ENCODE data around the gene PHACTR1. TPM values are rescaled to one million over a fixed set of nuclear protein-coding genes. Genes with fewer than 3 reads are reported as not detected.

PHACTR1 gene
- total RNA-seq, 2 experiments from 2014 or later = 0.11 TPM; not detected in 1

DNA sequence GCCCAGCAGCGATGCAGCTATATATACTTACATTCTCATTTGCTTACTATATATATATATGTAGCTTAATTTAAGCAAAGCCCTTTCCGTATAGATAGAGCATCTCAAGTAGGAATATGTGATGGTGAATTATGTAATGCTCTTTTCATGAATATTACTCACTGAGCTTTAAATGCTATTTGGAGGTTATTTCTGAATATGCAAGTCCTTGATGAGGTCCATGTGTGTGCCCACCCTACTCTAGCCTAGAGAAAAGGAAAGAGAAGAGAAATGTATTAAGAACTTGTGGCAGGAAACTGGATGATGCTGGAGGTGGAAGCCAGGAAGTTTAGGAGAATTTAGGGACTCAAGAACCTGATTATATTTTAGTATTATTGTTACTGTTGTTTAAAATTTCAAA, 63.2 kb downstream of the PHACTR1 start:
- intact Hi-C loops (cut with micrococcal nuclease) = no loop called here
- Mint-ChIP-seq H3K36me3 (ENCODE audit: low read depth) (no peaks in the 10 kb centered on the region), H3K27ac (no peak overlapping the region), H3K4me3 (no peak overlapping the region), H3K9me3 (no peaks in the 10 kb centered on the region), H3K4me1 (ENCODE audit: low read depth) (no peaks in the 10 kb centered on the region), H3K27me3 (peaks cover 6% of the 10 kb centered on the region)
- DNase-seq (no peak), ATAC-seq (no peak)
- TF ChIP-seq, protein P1, sequence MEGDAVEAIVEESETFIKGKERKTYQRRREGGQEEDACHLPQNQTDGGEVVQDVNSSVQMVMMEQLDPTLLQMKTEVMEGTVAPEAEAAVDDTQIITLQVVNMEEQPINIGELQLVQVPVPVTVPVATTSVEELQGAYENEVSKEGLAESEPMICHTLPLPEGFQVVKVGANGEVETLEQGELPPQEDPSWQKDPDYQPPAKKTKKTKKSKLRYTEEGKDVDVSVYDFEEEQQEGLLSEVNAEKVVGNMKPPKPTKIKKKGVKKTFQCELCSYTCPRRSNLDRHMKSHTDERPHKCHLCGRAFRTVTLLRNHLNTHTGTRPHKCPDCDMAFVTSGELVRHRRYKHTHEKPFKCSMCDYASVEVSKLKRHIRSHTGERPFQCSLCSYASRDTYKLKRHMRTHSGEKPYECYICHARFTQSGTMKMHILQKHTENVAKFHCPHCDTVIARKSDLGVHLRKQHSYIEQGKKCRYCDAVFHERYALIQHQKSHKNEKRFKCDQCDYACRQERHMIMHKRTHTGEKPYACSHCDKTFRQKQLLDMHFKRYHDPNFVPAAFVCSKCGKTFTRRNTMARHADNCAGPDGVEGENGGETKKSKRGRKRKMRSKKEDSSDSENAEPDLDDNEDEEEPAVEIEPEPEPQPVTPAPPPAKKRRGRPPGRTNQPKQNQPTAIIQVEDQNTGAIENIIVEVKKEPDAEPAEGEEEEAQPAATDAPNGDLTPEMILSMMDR (IDR thresholded peaks at IDR 0.05) = no peak
- ChIA-PET CTCF (no interaction called here), POLR2A (no interaction called here)

DNA sequence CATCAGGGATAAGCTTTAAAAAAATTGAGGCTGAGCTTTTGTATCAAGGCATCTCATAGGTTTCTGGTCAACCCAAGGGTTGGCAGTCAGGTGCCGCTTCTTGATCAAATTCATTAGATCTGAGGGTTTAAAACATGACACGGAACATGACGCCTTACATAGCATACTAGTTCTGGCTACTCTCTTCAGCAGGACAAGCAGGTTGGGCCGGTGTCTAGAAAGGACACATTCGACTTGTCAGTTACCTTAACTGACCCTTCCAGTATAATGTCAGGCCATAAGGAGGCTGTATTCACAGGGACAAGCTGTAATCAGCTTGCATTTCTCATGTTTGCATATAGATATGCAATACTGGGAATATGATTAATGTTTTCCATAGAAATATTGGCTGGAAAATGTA, 65.6 kb downstream of the PHACTR1 start:
- no peaks in the 10 kb centered on the region for H3K4me1 Mint-ChIP-seq (ENCODE audit: low read depth)
- intact Hi-C loops (cut with micrococcal nuclease) = no loop called here
- no peak for DNase-seq
- TF ChIP-seq, protein P1 (IDR thresholded peaks at IDR 0.05) = no peak
- no peaks in the 10 kb centered on the region for H3K36me3 Mint-ChIP-seq (ENCODE audit: low read depth)
- no peak for ATAC-seq
- no peak overlapping the region for H3K4me3 Mint-ChIP-seq
- ChIA-PET POLR2A (no interaction called here), CTCF (interaction anchor here (1.2 kb wide), 1 partner anchor 17 kb away, joined by 3 read pairs; no protein-coding TSS in a partner anchor)
- H3K9me3 Mint-ChIP-seq = no peaks in the 10 kb centered on the region
- H3K27ac Mint-ChIP-seq = no peak overlapping the region
- H3K27me3 Mint-ChIP-seq = peaks cover 6% of the 10 kb centered on the region

DNA sequence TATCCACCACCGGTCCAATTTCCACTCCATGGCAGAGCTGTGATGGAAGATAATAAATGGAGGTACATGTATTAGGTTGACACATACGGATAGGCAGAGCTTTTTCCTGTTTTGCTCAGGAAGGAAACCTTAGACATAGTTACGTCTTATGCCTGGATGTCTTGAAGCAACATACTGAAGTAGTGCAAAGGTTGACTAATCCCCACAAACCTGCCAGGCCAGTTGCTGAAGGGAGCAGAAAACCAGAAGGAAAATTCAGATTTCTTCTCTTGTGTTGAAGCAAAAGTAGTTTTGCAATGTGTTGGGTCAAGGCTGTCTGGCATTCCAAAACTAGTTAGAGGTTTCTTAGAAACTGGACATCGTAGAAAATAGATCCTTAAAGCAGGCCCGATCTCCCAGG, 68.7 kb downstream of the PHACTR1 start:
- intact Hi-C loops (cut with micrococcal nuclease) = no loop called here
- H3K4me3 Mint-ChIP-seq = no peak overlapping the region
- H3K27me3 Mint-ChIP-seq = peaks cover 5% of the 10 kb centered on the region
- no peaks in the 10 kb centered on the region for H3K9me3 Mint-ChIP-seq
- ATAC-seq (no peak), DNase-seq (no peak)
- ChIA-PET POLR2A (no interaction called here), CTCF (interaction anchor here (1.2 kb wide), 1 partner anchor 12 kb away, joined by 3 read pairs; no protein-coding TSS in a partner anchor)
- H3K27ac Mint-ChIP-seq = no peak overlapping the region
- H3K36me3 Mint-ChIP-seq (ENCODE audit: low read depth) = no peaks in the 10 kb centered on the region
- TF ChIP-seq, protein P1 (IDR thresholded peaks at IDR 0.05) = no peak
- H3K4me1 Mint-ChIP-seq (ENCODE audit: low read depth) = no peaks in the 10 kb centered on the region

DNA sequence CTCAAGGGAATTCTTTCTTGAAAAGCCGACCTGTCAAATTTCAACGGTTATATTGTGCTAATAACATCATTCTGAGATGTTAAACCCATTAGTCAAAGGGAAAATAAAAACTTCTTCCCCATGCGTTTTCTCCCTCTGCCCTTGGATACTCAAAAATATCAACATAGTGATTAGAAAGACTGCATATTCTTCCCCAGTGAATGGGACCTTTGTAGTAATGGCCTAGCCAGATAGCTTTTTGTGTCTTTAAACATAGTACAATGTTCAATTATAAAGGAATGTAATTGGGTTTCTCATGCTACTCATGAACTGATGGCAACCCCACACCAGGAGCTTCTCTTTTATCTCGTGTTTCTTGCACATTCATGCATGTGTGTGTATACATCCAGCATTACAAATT, 69.4 kb downstream of the PHACTR1 start:
- ATAC-seq (no peak), DNase-seq (no peak)
- no peak overlapping the region for H3K27ac Mint-ChIP-seq
- no peaks in the 10 kb centered on the region for H3K9me3 Mint-ChIP-seq
- H3K27me3 Mint-ChIP-seq = peaks cover 7% of the 10 kb centered on the region
- TF ChIP-seq, protein P1 (IDR thresholded peaks at IDR 0.05) = no peak
- ChIA-PET CTCF (interaction anchor here (1.2 kb wide), 1 partner anchor 12 kb away, joined by 3 read pairs; no protein-coding TSS in a partner anchor), POLR2A (no interaction called here)
- no peaks in the 10 kb centered on the region for H3K4me1 Mint-ChIP-seq (ENCODE audit: low read depth)
- no peaks in the 10 kb centered on the region for H3K36me3 Mint-ChIP-seq (ENCODE audit: low read depth)
- intact Hi-C loops (cut with micrococcal nuclease) = no loop called here
- H3K4me3 Mint-ChIP-seq = no peak overlapping the region

DNA sequence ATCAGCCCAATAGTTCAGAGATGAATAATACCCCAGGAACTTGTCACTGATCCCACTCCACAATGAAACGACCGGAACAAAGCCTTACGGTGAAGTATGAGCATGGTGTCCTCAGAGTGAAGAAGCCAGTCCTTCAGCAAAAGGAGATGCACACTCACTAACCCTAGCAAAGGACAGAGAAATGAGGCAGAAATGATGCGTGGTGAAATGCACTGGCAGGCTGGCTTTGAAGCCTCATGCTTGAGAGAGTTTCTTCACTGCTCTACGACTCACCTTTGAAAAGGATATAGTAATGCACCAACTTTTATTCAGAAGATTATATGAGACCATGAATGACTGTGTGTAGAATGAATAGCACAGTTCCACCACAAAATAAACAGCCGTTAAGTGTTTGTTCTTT, 74.8 kb downstream of the PHACTR1 start:
- Mint-ChIP-seq H3K9me3 (no peaks in the 10 kb centered on the region), H3K27ac (no peak overlapping the region), H3K27me3 (peaks cover 5% of the 10 kb centered on the region), H3K36me3 (ENCODE audit: low read depth) (no peaks in the 10 kb centered on the region), H3K4me3 (no peak overlapping the region), H3K4me1 (ENCODE audit: low read depth) (no peaks in the 10 kb centered on the region)
- DNase-seq (no peak), ATAC-seq (no peak)
- POLR2A ChIA-PET = no interaction called here
- TF ChIP-seq, protein P1 (IDR thresholded peaks at IDR 0.05) = no peak
- intact Hi-C loops (cut with micrococcal nuclease) = no loop called here
- CTCF ChIA-PET = no interaction called here
